GM23338 (cell line): ENCODE data around the gene ZNF326. TPM values are rescaled to one million over a fixed set of nuclear protein-coding genes. Genes with fewer than 3 reads are reported as not detected.

Source experiments
- ATAC-seq: fragments of 200-7000 bp; cut with Tn5 transposase; 3 replicates; pipeline ENCODE4 v1.9.1; 2020
- DNase-seq: peaks from one replicate; pipeline ENCODE4 v3.0.0-alpha.2; 2015; ENCODE audit warnings: low spot score
- H2AFZ ChIP-seq: fragments of 200-600 bp; sonication (generic); 2 replicates; pipeline ENCODE4 v1.8.0; 2016; ENCODE audit warnings: antibody characterized with exemption, mild to moderate bottlenecking, moderate library complexity
- H3F3A ChIP-seq: fragments of 200-600 bp; sonication (generic); replicated peaks from 2 replicates; pipeline ENCODE4 v1.8.0; 2017; ENCODE audit warnings: antibody characterized with exemption, mixed run types, low read depth
- H3K27ac ChIP-seq: fragments of 200-600 bp; sonication (generic); 2 replicates; pipeline ENCODE4 v1.6.1; 2016; ENCODE audit warnings: low read depth
- H3K27me3 ChIP-seq: fragments of 200-600 bp; sonication (generic); 2 replicates; pipeline ENCODE4 v1.8.0; 2016; ENCODE audit warnings: mild to moderate bottlenecking, mixed run types, moderate library complexity; ENCODE audit not compliant: insufficient read depth
- H3K36me3 ChIP-seq: fragments of 200-600 bp; sonication (generic); 2 replicates; pipeline ENCODE4 v1.8.0; 2016; ENCODE audit warnings: mild to moderate bottlenecking; ENCODE audit not compliant: insufficient read depth
- H3K4me1 ChIP-seq: fragments of 200-600 bp; sonication (generic); 2 replicates; pipeline ENCODE4 v1.8.0; 2016; ENCODE audit warnings: mild to moderate bottlenecking, moderate library complexity; ENCODE audit not compliant: insufficient read depth
- H3K4me2 ChIP-seq: fragments of 200-600 bp; sonication (generic); 2 replicates; pipeline ENCODE4 v1.7.1; 2017; ENCODE audit warnings: mixed run types
- H3K4me3 ChIP-seq: fragments of 200-600 bp; sonication (generic); 2 replicates; pipeline ENCODE4 v1.6.1; 2016; ENCODE audit warnings: mixed run types
- H3K79me2 ChIP-seq: fragments of 200-600 bp; sonication (generic); replicated peaks from 2 replicates; pipeline ENCODE4 v1.8.0; 2017; ENCODE audit warnings: mild to moderate bottlenecking; ENCODE audit not compliant: insufficient read depth
- H3K9me2 ChIP-seq: fragments of 200-600 bp; sonication (generic); 2 replicates; pipeline ENCODE4 v1.8.0; 2017; ENCODE audit not compliant: insufficient read depth
- H4K20me1 ChIP-seq: fragments of 200-600 bp; sonication (generic); replicated peaks from 2 replicates; pipeline ENCODE4 v1.8.0; 2017; ENCODE audit warnings: mild to moderate bottlenecking; ENCODE audit not compliant: insufficient read depth
- H3K27ac Mint-ChIP-seq: 2 replicates; pipeline ENCODE4 v1.8.0; 2020; ENCODE audit warnings: inconsistent platforms, mild to moderate bottlenecking, moderate library complexity, mixed read lengths
- H3K27me3 Mint-ChIP-seq: 3 replicates; pipeline ENCODE4 v1.8.0; 2022; ENCODE audit warnings: low read depth, mild to moderate bottlenecking, moderate library complexity, mixed read lengths, inconsistent platforms; ENCODE audit not compliant: insufficient read depth, poor library complexity
- H3K36me3 Mint-ChIP-seq: 3 replicates; pipeline ENCODE4 v1.8.0; 2021; ENCODE audit warnings: low read depth, mild to moderate bottlenecking, inconsistent platforms, moderate library complexity, mixed read lengths
- H3K4me1 Mint-ChIP-seq: 3 replicates; pipeline ENCODE4 v1.8.0; 2020; ENCODE audit warnings: mild to moderate bottlenecking, inconsistent platforms, mixed read lengths
- H3K4me3 Mint-ChIP-seq: 3 replicates; pipeline ENCODE4 v1.8.0; 2021; ENCODE audit warnings: moderate library complexity, mild to moderate bottlenecking, inconsistent platforms, mixed read lengths
- H3K9me3 Mint-ChIP-seq: 3 replicates; pipeline ENCODE4 v1.8.0; 2020; ENCODE audit warnings: moderate library complexity, mild to moderate bottlenecking, inconsistent platforms, mixed read lengths
- CREB1 ChIP-seq: fragments of 250-450 bp; sonication (Bioruptor Pico); IDR thresholded peaks from 2 replicates; pipeline ENCODE4 v1.5.0; 2020; ENCODE audit warnings: low read depth, mild to moderate bottlenecking, moderate library complexity
- EZH2 ChIP-seq: fragments of 200-600 bp; sonication (generic); IDR thresholded peaks from one replicate; pipeline ENCODE4 v1.8.0; 2017; ENCODE audit warnings: antibody characterized with exemption, mild to moderate bottlenecking, low read depth; ENCODE audit not compliant: unreplicated experiment
- EZH2phosphoT487 ChIP-seq: fragments of 200-600 bp; sonication (generic); IDR thresholded peaks from one replicate; pipeline ENCODE4 v1.8.1; 2018; ENCODE audit warnings: antibody characterized with exemption; ENCODE audit not compliant: unreplicated experiment
- JUNB ChIP-seq: IDR thresholded peaks from one replicate; pipeline ENCODE4 v1.6.1; 2016; ENCODE audit warnings: antibody characterized with exemption; ENCODE audit not compliant: unreplicated experiment
- NANOG ChIP-seq: IDR thresholded peaks from 2 replicates; pipeline ENCODE4 v1.6.1; 2016; ENCODE audit warnings: antibody characterized with exemption, borderline replicate concordance
- ZNF114 ChIP-seq: fragments of 250-450 bp; sonication (Bioruptor Pico); IDR thresholded peaks from 2 replicates; pipeline ENCODE4 v1.5.0; 2020; ENCODE audit warnings: mild to moderate bottlenecking, moderate library complexity
- polyA plus RNA-seq: library from polyadenylated mRNA; unstranded; fragments of >200 nt; fragmentation: Nextera tagmentation; extraction: Ambion mirVana; gene quantifications from 2 replicates; pipeline ENCODE4 v1.2.1, GENCODE V29; 2016
- total RNA-seq: library from RNA; depleted of rRNA; stranded (reverse); fragments of >200 nt; shearing (Covaris generic); gene quantifications from 2 replicates; pipeline ENCODE4 v1.2.3, GENCODE V29; 2014
- TF ChIP-seq, protein P1 (sequence below): IDR thresholded peaks from one replicate; pipeline ENCODE4 v1.6.1; 2018; ENCODE audit warnings: antibody characterized with exemption; ENCODE audit not compliant: unreplicated experiment
- TF ChIP-seq, protein P2 (sequence below): fragments of 250-450 bp; sonication (Bioruptor Pico); IDR thresholded peaks from 2 replicates; pipeline ENCODE4 v1.5.0; 2020; ENCODE audit warnings: mild to moderate bottlenecking, moderate library complexity
- TF ChIP-seq, protein P3 (sequence below), 2 experiments: fragments of 200-600 bp in 1 of 2; sonication (generic) in 1 of 2; conservative IDR thresholded peaks; 2 replicates each; pipeline versions ENCODE4 v1.5.1 to v1.6.1; 2016 to 2017; ENCODE audit warnings: antibody characterized with exemption in 2 of 2, low read depth in 2 of 2, mild to moderate bottlenecking in 2 of 2, moderate library complexity in 1 of 2

The ZNF326 gene
- total and polyA plus RNA-seq, 2 experiments from 2014 or later: 28.6 to 35.1 TPM

DNA sequence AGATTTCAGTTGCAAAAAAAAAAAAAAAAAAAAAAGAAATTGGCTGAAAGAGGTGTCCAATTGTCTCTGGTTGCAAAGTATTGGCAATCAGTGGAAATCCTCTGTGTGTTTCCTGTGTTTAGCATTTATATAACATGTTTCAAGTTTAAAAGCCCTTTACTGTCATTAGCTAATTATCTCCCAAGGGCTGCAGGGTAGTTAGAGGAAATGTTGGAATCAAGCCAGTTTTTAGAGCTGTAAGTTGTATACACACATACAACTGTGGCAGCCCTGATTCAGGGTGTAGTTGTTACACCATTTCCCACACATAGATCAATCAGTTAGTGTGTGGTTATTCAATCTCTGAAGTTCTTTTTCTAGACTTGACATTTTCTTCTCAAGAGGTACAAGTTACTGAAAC is 8.9 kb upstream of the ZNF326 start:
- Histone ChIP-seq H3K4me1 (peaks cover 9% of the 10 kb centered on the region; the same call in 1 of the 2 replicates), H3F3A (no peaks in the 10 kb centered on the region), H3K9me2 (no peaks in the 10 kb centered on the region), H3K27ac (no peak overlapping the region), H2AFZ (no peak overlapping the region), H3K4me2 (no peak overlapping the region), H4K20me1 (no peaks in the 10 kb centered on the region), H3K79me2 (no peaks in the 10 kb centered on the region), H3K27me3 (no peaks in the 10 kb centered on the region), H3K4me3 (no peak overlapping the region), H3K36me3 (no peaks in the 10 kb centered on the region)
- Mint-ChIP-seq H3K27me3 (no peaks in the 10 kb centered on the region), H3K9me3 (no peaks in the 10 kb centered on the region), H3K36me3 (no peaks in the 10 kb centered on the region), H3K27ac (no peak overlapping the region), H3K4me3 (no peak overlapping the region), H3K4me1 (peaks cover 16% of the 10 kb centered on the region)
- ATAC-seq (no peak), DNase-seq (no peak)
- no peak for TF ChIP-seq EZH2
- no peak for TF ChIP-seq EZH2phosphoT487
- TF ChIP-seq, protein P1, sequence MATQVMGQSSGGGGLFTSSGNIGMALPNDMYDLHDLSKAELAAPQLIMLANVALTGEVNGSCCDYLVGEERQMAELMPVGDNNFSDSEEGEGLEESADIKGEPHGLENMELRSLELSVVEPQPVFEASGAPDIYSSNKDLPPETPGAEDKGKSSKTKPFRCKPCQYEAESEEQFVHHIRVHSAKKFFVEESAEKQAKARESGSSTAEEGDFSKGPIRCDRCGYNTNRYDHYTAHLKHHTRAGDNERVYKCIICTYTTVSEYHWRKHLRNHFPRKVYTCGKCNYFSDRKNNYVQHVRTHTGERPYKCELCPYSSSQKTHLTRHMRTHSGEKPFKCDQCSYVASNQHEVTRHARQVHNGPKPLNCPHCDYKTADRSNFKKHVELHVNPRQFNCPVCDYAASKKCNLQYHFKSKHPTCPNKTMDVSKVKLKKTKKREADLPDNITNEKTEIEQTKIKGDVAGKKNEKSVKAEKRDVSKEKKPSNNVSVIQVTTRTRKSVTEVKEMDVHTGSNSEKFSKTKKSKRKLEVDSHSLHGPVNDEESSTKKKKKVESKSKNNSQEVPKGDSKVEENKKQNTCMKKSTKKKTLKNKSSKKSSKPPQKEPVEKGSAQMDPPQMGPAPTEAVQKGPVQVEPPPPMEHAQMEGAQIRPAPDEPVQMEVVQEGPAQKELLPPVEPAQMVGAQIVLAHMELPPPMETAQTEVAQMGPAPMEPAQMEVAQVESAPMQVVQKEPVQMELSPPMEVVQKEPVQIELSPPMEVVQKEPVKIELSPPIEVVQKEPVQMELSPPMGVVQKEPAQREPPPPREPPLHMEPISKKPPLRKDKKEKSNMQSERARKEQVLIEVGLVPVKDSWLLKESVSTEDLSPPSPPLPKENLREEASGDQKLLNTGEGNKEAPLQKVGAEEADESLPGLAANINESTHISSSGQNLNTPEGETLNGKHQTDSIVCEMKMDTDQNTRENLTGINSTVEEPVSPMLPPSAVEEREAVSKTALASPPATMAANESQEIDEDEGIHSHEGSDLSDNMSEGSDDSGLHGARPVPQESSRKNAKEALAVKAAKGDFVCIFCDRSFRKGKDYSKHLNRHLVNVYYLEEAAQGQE: no peak
- no peak for TF ChIP-seq ZNF114 (CRISPR knock-in tag)

DNA sequence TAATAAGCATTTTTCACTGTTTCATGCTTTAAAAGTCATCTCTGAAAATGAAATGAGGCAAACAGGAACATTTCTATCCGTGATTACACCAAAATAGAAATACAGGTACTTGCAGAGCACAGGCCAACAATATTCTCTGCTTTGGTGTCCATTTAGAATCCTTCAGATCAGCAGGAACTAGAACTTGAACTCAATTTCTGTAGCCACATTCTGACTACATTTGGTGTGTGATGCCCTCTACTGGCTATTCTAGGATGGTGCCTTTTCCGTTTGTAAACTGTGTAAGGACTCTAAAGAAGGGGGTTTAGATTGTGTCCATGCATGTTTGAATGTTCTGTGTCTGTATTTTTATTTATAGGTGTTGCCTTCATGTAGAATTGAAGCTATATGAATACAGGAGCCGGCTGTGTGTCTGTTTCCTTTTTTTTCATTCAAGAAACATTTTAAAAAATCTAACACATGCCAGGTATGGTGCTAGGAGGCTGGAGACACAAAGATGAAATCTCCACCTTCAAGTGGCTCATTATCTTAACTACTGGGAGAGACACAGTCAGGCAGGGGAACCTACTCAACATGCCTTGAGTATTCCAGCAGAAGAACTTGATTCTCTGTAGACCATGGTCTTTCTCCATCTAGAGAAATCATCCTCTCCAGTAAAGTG is 7.6 kb upstream of the ZNF326 start:
- H3K27ac Mint-ChIP-seq: no peak overlapping the region
- H3K36me3 ChIP-seq: no peaks in the 10 kb centered on the region
- DNase-seq: peak; percentile 85
- H3K79me2 ChIP-seq: no peaks in the 10 kb centered on the region
- TF ChIP-seq, protein P2, sequence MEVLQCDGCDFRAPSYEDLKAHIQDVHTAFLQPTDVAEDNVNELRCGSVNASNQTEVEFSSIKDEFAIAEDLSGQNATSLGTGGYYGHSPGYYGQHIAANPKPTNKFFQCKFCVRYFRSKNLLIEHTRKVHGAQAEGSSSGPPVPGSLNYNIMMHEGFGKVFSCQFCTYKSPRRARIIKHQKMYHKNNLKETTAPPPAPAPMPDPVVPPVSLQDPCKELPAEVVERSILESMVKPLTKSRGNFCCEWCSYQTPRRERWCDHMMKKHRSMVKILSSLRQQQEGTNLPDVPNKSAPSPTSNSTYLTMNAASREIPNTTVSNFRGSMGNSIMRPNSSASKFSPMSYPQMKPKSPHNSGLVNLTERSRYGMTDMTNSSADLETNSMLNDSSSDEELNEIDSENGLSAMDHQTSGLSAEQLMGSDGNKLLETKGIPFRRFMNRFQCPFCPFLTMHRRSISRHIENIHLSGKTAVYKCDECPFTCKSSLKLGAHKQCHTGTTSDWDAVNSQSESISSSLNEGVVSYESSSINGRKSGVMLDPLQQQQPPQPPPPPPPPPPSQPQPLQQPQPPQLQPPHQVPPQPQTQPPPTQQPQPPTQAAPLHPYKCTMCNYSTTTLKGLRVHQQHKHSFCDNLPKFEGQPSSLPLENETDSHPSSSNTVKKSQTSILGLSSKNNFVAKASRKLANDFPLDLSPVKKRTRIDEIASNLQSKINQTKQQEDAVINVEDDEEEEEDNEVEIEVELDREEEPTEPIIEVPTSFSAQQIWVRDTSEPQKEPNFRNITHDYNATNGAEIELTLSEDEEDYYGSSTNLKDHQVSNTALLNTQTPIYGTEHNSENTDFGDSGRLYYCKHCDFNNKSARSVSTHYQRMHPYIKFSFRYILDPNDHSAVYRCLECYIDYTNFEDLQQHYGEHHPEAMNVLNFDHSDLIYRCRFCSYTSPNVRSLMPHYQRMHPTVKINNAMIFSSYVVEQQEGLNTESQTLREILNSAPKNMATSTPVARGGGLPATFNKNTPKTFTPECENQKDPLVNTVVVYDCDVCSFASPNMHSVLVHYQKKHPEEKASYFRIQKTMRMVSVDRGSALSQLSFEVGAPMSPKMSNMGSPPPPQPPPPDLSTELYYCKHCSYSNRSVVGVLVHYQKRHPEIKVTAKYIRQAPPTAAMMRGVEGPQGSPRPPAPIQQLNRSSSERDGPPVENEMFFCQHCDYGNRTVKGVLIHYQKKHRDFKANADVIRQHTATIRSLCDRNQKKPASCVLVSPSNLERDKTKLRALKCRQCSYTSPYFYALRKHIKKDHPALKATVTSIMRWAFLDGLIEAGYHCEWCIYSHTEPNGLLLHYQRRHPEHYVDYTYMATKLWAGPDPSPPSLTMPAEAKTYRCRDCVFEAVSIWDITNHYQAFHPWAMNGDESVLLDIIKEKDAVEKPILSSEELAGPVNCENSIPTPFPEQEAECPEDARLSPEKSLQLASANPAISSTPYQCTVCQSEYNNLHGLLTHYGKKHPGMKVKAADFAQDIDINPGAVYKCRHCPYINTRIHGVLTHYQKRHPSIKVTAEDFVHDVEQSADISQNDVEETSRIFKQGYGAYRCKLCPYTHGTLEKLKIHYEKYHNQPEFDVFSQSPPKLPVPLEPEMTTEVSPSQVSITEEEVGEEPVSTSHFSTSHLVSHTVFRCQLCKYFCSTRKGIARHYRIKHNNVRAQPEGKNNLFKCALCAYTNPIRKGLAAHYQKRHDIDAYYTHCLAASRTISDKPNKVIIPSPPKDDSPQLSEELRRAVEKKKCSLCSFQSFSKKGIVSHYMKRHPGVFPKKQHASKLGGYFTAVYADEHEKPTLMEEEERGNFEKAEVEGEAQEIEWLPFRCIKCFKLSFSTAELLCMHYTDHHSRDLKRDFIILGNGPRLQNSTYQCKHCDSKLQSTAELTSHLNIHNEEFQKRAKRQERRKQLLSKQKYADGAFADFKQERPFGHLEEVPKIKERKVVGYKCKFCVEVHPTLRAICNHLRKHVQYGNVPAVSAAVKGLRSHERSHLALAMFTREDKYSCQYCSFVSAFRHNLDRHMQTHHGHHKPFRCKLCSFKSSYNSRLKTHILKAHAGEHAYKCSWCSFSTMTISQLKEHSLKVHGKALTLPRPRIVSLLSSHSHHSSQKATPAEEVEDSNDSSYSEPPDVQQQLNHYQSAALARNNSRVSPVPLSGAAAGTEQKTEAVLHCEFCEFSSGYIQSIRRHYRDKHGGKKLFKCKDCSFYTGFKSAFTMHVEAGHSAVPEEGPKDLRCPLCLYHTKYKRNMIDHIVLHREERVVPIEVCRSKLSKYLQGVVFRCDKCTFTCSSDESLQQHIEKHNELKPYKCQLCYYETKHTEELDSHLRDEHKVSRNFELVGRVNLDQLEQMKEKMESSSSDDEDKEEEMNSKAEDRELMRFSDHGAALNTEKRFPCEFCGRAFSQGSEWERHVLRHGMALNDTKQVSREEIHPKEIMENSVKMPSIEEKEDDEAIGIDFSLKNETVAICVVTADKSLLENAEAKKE (CRISPR knock-in tag): no peak
- no peak for TF ChIP-seq JUNB
- no peak for TF ChIP-seq NANOG
- TF ChIP-seq CREB1 (CRISPR knock-in tag): no peak
- TF ChIP-seq EZH2phosphoT487: no peak
- TF ChIP-seq, protein P3, sequence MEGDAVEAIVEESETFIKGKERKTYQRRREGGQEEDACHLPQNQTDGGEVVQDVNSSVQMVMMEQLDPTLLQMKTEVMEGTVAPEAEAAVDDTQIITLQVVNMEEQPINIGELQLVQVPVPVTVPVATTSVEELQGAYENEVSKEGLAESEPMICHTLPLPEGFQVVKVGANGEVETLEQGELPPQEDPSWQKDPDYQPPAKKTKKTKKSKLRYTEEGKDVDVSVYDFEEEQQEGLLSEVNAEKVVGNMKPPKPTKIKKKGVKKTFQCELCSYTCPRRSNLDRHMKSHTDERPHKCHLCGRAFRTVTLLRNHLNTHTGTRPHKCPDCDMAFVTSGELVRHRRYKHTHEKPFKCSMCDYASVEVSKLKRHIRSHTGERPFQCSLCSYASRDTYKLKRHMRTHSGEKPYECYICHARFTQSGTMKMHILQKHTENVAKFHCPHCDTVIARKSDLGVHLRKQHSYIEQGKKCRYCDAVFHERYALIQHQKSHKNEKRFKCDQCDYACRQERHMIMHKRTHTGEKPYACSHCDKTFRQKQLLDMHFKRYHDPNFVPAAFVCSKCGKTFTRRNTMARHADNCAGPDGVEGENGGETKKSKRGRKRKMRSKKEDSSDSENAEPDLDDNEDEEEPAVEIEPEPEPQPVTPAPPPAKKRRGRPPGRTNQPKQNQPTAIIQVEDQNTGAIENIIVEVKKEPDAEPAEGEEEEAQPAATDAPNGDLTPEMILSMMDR (conservative IDR thresholded peaks at IDR 0.05; ENCODE audit: low read depth in 2 of 2): peak; percentile 96 to 97
- no peaks in the 10 kb centered on the region for H3K9me3 Mint-ChIP-seq
- no peak overlapping the region for H3K27ac ChIP-seq
- H4K20me1 ChIP-seq: no peaks in the 10 kb centered on the region
- H3K4me3 Mint-ChIP-seq: no peak overlapping the region
- no peak overlapping the region for H3K4me2 ChIP-seq
- peak; percentile 85 for ATAC-seq
- peaks cover 16% of the 10 kb centered on the region for H3K4me1 Mint-ChIP-seq
- peaks cover 5% of the 10 kb centered on the region; the same call in 1 of the 2 replicates for H3K4me1 ChIP-seq
- H2AFZ ChIP-seq: no peak overlapping the region
- no peaks in the 10 kb centered on the region for H3K27me3 ChIP-seq
- no peak overlapping the region for H3K4me3 ChIP-seq
- no peaks in the 10 kb centered on the region for H3K9me2 ChIP-seq
- H3F3A ChIP-seq: no peaks in the 10 kb centered on the region
- H3K36me3 Mint-ChIP-seq: no peaks in the 10 kb centered on the region
- no peaks in the 10 kb centered on the region for H3K27me3 Mint-ChIP-seq
